Amniotic stem cell (primary cell): ENCODE data around the gene KRABD2.
"Not testable (repeated sequence)": the region's sequence is repeated elsewhere in the genome, so short reads cannot be mapped to it uniquely, and the experiment has no call there.

Experiments
- DNase-seq: peaks from one replicate; lab custom pipeline; 2025; lab: John Stamatoyannopoulos, UW

KRABD2 gene

DNA sequence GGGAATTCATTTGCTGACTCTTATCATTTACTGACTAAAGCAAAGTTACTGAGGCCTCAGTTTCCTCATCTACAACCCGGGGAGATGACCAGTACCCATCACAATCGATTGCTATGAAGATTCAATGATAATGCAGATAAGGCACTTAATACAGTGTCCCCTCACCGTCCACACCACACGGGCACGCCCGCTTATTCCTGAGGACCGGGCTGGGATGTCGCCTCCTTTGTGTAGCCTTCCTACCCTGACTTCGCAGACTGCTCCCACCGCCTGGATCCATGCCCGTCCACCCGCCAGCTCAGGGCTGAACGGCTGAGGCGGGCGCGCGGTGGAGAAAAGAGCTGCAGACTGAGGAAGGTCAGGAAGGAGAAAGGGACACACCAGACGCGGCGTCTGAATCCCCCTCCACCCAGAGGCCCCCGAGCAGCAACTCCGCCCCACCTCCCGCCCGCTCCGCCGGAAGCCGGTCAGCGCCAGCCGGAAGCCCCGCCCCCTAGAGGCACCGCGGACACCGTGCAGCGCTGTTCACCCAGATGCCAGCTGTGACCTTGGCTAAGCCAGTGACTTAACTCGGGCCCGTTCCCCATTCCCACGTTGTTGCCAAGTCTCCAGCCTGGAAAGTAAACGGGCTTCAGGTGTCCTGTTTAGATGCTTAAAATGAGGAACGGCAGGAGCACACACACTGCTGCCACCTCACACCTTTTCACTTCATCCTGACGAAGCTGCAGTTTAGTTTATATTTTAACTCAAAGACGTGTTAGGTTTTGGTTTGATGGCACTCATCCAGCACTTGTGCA lies at the start of gene KRABD2:
KRABD2 (minus strand) TSS at position 434 of the 797 bp plus-strand sequence.
- peak; percentile 71 for DNase-seq

DNA sequence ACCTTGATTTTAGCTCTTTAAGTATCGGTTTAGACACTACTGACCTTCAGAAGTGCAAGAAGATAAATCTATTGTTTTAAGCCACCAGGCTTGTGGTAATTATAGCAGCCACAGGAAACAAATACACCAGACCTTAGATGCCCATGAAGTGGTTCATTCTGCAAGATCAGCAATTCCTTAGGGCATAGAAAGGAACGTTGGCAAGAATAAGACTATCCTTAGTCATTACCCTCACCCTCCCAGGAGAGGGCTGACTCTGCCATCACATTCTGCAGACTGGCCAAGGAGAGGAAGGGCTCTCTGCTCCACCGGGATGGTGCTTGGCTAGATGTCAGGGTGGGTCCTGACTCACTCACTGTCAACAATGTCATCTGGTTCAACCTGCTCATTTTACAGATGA lies 45.1 kb upstream of the KRABD2 start:
- DNase-seq = no peak

DNA sequence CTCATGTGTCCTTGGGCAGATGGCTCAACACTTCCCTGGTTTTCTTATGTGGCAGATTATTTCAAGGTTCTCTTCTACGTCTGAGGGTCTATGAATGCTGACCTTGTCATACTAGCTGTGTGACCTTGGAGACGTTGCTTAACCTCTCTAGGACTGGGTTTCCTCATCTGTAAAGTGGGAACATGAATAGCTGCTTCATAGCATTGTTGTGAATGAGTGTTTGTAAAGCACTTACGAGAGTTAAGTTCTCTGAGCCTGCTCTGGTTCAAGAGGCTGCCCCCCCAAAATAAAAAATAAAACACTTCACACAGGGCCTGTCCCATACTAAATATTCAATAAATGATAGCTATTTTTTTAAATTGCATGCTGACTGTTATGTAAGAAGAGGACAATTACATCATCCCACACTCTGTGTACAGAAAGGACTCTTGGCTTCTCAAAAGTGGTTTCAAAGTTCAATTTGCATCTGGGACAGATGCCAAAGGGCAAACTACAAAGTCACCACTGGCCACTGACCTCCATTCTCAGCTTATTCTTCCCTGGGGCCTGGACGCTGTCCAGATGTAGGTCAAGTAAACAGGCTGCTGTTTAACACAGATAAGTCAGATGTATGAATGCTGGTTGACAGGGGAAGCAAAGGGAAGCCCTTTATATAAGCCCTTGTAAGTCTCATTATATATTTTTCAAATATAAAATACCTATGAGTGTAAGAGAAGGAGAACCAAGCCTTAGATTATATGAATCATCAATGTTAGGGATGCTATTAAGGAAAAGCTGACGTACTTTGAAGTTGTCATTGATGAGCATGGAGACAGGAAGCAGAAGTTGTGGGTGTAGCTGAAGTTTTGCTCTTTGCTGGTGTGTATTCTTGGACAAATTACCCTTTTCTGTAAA lies 43.8 kb upstream of the KRABD2 start:
- DNase-seq = no peak

DNA sequence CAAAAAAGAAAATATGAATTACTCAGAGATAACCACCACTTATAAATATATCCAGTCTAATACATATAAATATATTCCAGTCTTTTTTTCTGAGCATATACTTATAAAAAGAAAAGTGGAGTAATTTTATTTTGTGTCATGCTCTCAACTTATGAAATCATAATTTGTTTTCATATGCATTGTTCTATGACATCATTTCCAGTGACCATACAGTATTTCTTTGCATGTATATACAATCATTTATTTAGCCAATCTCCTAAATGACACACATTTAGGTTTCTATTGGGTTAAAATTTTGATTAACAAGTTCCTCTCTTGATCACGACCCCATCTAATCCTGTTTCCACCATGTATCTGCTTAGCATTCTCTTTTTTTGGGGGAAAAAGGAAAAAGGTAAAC lies 42.8 kb upstream of the KRABD2 start:
- no peak for DNase-seq

DNA sequence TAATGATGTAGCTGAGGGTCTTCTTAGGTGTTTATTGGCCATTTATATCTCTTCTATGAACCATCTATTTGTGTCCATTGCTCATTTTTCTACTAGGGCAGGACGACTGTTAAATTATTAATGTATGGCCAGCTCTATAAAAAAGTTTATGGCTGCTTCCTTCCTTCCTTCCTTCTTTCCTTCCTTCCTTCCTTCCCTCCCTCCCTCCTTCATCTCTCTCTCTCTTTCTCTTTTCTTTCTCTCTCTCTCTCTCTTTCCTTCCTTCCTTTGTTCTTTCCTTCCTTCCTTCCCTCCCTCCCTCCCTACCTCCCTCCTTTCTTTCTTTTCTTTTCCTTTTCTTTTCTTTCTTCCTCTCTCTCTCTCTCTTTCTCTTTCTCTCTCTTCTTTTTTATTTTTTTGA lies 42.0 kb upstream of the KRABD2 start:
- DNase-seq = no peak

DNA sequence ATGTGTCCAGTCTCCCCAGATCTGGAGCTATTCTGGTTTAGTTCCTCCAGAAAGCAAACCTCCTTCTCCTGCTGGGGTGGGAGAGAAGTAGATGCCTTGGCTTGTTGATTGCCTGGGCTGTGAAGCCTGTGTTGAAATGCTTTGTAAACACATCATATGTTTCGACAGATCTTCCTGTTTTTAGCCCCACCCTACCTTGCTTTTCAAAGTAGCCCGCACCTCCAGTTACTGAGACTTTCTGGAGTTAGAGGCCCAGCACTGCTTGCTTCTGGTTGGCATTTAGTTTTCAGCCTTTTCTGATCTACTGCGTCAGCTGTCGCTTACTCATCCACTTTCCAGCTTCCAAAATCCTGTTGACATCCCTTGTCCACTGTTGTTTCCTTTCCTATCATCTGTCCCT lies 41.3 kb upstream of the KRABD2 start:
- DNase-seq = no peak

DNA sequence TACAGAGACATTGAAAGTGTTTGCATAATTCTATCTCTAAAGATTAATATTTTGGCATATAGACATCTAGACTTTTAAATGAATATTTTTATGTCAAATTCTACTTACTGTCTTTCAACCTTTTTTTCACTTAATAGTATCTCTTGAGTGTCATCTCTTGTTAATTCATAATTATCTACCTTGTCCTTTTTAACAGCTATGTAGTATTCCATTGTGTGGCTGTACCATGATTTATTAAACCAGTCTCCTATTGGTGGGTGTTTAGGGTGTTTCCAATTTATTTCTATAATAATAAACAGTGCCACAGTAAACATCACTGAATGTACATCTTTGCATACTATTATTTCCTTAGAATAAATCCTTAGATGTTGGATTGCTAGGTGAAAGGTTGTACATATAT lies 37.4 kb upstream of the KRABD2 start:
- no peak for DNase-seq

DNA sequence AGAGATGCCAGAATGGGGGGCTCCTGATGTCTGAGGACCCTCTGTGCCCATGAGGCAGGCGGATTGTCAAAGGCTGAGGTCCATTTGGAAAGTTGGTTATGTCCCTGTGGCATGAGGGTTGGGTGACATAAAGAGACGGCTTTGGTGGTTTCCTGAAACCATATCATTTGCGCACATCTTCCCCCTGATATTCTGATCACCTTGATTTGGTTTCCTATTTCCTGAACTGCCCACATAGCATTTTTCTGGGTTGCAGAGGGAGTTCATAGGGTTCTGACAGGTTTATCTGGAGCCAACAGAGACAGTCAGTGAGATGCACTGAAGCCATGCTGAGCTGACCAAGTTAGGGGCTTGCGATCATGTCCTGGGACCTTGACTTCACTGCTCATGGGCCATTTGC lies 36.8 kb upstream of the KRABD2 start:
- DNase-seq = no peak

DNA sequence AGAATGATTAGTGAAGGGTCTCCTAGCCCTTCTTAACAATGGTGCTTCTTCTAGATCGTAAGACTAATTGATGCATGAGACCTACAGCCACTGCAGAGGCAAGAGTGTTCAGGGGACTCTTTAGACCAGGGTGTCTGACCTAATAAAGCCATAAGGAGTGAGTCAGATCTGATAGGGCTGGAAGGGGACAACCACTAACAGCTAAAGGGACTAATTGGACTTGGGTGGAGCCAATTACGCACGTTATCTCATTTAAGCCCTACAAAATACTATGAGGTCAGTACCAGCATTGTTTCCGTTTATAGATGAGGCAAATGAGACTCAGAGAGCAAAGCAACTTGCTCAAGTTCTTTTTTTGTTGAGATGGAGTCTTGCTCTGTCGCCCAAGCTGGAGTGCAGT lies 35.6 kb upstream of the KRABD2 start:
- DNase-seq = no peak

DNA sequence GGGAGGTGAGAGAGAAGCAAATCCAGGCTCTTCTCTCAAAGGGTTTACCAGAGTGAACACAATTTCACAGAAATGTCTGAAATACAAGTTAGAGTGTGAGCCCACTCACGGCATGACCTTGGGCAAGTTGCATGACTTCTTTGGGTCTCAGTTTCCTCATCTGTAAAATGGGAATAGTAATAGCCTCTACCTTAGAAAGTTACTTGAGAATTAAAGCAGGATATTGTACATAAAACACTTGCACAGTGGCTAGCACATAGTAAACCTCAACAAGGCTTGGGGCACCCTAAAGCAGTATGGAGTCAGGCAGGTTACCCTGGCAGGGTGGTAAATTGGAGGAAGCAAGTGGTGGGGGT lies 34.4 kb upstream of the KRABD2 start:
- DNase-seq = no peak

DNA sequence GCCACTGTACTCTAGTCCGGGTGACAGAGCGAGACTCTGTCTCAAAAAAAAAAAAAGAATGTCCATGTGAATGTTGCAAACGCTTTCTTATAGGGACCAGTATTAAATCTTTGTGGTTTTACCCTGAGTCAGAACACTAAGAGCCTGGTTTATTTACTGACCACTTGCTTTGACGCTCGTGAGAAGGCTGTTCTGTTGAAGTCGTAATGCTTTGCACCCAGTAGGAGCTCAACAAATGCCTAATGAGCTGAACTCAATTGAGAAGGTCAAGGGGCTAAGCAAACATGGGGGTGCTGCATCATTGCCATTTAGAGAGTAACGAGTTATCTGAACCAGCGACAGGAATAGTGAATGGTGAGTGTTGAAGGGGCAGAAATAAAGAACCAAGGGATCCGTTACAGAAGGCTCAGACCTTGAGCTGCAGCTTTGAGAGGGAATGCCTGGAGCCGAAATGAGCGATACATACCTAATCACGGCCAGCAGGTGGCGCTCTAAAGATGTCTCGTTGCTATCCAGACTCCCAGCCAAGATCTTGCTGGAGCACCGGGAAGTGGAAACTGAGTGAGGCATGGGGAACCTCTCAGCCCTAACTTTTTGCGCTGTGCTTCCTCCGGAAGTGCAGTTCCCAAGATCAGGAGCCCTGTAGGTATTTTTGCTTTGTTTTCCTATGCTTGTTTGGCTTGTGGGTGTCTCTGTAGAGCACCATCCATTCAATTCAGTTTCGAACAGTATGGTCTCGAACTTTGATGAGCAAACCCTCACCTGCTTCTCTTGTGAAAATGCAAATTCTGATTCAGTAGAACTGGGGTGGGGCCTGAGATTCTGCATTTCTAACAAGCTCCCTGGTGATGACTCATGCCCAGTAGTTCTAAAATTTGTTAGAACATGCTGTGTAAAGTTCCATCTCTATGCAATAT lies 33.7 kb upstream of the KRABD2 start:
- DNase-seq = peak; percentile 78

DNA sequence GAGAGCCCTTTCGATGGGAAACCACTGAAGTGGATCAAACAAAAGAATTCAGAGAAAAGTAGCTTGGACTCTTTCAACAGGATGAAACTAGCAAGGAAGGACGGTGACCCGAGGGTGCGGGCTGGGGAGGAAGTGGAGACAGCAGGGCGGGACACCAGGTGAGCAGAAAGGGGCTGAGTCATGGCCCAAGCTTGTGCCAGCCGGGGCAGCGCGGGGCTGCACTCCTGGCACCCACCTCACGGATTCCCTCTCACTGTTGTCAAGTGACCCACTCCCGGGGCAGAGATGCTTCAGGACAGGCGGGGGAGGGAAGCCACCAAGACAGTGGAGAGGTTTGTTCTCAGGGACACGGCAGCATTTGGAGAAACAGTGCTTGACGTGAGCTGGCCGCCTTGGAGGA lies 31.9 kb upstream of the KRABD2 start:
- no peak for DNase-seq

DNA sequence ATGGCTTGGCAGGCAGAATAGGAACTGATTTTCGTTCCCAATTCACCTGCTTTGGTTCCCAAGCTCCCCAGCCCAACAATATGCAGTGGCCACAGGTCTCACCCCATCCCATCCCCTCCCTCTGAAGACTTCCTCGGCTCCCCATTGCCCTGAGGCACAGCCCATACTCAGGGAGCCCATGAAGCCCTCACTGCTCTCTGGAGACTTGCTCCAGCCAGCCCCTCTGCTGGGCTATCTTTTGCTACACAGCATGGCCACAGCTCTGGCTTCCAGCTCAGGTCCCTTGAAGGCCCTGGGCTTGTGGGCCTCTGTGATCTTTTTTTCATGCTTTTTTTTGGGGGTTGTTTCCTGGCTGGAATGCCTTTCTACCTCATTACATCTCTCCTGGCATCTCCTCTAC lies 29.7 kb upstream of the KRABD2 start:
- DNase-seq = no peak

DNA sequence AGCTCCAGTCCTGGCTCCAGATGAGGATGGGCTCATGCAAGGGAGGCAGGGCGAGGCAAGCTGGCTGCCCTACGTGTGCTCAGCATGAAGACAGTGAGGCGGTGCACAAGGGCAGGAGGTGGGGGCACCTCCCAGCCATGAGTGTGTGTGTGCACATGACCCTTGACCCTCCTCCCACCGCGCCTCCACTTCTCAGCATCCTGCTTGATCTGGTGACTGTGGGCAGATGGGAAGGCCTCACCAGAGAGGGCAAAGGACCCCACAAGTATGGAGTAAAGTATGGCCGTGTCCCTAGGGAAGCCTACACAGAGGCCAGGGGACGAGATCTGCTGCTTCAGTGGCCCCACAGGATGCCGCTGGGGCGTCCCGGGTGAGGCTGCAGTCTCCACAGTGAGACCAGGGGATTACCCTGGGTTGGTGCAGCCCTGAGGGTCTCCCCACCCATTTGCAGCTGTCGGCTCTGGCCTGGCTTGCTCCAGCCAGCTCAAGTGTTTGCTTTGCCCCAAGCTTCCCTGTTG lies 29.1 kb upstream of the KRABD2 start:
- DNase-seq = no peak

DNA sequence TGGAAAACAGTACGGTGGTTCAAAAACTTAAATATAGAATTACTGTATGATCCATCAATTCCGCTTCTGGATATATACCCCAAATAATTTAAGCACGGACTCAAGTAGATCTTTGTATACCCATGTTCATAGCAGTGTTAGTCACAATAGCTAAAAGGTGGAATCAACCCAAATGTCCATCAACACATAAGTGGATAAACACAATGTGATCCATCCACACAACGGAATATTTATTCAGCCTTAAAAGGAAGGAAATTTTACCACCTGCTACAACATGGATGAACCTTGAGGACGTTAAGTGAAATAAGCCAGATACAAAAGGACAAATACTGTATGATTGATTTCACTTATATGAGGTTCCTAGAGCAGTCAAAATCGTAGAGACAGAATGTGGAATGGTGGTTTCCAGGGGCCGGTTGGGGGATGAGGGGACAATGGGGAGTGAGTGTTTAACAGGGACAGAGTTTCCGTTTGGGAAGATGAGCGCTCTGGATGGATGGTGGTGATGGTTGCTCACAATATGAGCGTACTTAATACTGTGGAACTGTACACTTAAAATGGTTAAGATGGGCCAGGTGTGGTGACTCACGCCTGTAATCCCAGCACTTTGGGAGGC lies 26.5 kb upstream of the KRABD2 start:
- DNase-seq = no peak

DNA sequence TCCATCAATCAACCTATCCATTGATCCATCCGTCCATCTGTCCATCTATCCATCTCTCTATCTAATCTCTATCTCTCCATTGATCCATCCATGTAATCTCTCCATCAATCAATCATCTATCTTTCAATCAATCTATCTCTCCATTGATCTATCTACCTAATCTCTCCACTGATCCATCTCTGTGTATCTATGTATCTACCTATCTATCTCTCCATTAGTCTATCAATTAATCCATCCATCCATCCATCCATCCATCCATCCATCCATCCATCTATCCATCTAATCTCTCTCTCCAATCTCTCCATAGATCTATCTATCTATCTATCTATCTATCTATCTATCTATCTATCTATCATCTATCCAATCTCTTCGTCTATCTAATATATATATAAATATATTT lies 24.6 kb upstream of the KRABD2 start:
- no peak for DNase-seq

DNA sequence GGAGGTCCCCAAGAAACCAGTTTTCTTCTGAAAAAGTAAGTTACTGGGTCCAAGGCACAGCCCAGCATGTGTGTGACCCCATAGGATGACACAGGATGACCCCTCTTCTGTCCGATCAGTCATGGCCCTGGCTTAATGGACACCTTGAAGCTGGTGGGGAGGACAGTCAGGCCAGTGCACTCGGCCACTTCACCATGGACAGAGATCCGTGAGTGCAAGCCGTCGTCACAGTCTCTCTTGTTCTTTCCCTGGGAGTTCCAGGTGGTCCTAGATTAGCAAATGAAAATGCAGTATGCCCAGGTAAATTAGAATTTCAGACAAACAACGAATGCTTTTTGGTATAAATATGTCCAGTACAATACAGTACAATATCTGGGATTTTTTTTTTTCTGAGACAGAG lies 22.5 kb upstream of the KRABD2 start:
- no peak for DNase-seq

DNA sequence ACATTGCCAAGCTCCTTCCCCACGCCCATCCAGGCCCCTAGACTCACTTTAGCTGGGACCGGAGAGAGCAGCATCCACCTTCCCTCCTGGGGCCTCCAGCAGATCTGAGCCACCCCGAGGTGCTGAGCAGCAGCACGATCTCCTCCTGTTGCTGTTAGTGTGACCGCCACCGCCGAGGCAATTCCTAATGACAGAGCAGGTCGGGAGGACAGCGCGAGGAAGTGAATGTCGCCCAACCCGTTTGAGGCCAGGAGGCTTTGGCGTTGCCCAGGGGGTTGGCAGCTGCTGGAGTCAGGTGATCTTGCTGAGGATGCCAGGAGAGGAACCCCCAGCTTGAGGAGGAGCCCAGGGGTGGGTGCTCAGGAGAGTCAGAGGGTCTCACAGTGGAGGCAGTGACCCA lies 21.1 kb upstream of the KRABD2 start, which contains the start of gene RNF222:
RNF222 (minus strand) TSS at position 192 of the 400 bp plus-strand sequence. CDS start 4,366 bp downstream, outside the sequence.
- DNase-seq = no peak

DNA sequence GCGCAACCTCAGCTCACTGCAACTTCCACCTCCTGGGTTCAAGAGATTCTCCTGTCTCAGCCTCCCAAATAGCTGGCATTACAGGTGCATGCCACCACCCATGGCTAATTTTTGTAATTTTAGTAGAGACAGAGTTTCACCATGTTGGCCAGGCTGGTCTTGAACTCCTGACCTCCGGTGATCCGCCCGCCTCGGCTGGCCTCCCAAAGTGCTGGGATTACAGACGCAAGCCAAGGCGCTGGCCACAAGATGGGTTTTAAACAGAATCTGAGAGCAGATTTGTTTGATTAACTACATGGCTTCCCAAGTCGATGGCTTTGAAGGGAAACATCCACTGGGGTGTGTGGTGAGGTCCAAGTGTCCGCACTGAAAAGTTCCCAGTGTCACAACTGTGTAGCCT lies 18.0 kb upstream of the KRABD2 start:
- DNase-seq = not testable (repeated sequence)

DNA sequence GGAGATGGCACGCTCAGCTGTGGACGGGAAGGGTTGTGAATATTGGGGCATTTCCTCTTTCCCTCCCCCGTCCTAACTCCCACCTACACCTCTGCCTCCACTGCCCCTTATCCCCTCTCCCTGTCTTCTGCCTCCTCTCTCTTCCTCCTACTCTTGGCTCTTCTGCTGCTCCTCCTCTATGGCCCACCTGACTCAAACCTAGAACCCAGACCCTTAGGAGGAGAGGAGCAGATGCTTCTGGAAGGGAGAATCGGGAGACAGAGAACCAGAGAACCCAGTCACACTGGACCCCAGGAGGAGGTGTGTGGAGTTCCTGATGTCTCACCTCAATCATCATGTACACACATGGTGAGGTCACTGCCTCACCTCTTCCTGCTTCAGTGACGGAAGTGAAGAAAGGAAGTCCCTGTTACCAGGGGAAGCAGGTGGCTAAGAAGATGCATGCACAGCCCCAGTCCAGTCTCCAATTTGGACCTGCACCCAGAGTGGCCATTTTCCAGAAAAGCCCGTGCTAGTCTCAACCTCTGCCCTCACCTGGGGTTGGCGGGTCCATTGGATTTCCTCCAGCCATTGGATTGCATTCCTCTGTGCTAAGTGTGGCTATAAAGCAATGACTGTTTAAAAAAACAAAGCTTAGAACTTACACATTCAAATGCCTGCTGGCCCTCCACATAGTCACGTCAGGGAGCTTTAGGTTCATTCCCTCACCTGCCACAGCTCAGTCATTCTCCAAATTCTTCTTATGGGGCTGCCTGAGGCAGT lies 17.1 kb upstream of the KRABD2 start:
- no peak for DNase-seq
